Endothelial cell of umbilical vein (primary cell): ENCODE data around the gene C14orf180. TPM values are rescaled to one million over a fixed set of nuclear protein-coding genes. Genes with fewer than 3 reads are reported as not detected.

Source experiments
- BruUV-seq: library from RNA; stranded (reverse); fragments of 400-500 nt; replicated peaks from 2 replicates; lab custom pipeline; 2021; lab: Mats Ljungman, UMichigan
- CTCF ChIA-PET: fragments of 300-600, 350-600 bp; sonication (Branson Sonifier 250); formaldehyde crosslinking; loops from one replicate; lab custom pipeline; 2021; ENCODE audit warnings: antibody characterized with exemption, inconsistent platforms; lab: Charles Lee
- POLR2A ChIA-PET: fragments of 300-600, 350-600 bp; sonication (Branson Sonifier 250); formaldehyde crosslinking; loops from one replicate; lab custom pipeline; 2021; ENCODE audit warnings: antibody characterized with exemption, inconsistent platforms; lab: Charles Lee
- DNase-seq: peaks from one replicate; pipeline ENCODE4 v3.0.0-alpha.2; 2011; ENCODE audit warnings: low read depth, low spot score
- FAIRE-seq: peaks from 2 replicates; lab custom pipeline; 2011; peaks lifted over from hg19 to GRCh38; lab: Jason Lieb, UNC
- H2AFZ ChIP-seq: 2 replicates; pipeline ENCODE4 v1.6.0; 2012; ENCODE audit warnings: low read depth, low read length, control low read depth, inconsistent platforms
- H3K27ac ChIP-seq: 2 replicates; pipeline ENCODE4 v1.5.1; 2011; ENCODE audit warnings: low read depth, mild to moderate bottlenecking, control low read depth, low read length, moderate library complexity; ENCODE audit not compliant: insufficient read depth
- H3K27me3 ChIP-seq, 2 experiments: 2 replicates each; pipeline versions ENCODE4 v1.6.0 to v1.6.1; 2011; ENCODE audit warnings: low read length in 2 of 2, mixed read lengths in 1 of 2; ENCODE audit not compliant: control insufficient read depth in 2 of 2, insufficient read depth in 2 of 2
- H3K36me3 ChIP-seq, 2 experiments: 2 replicates in 1 of 2; 3 replicates in 1 of 2; pipeline ENCODE4 v1.5.1; 2011; ENCODE audit warnings: low read length in 2 of 2, mild to moderate bottlenecking in 1 of 2, moderate library complexity in 1 of 2; ENCODE audit not compliant: control insufficient read depth in 2 of 2, insufficient read depth in 2 of 2; ENCODE audit errors: extremely low read depth in 1 of 2
- H3K4me1 ChIP-seq: 3 replicates; pipeline ENCODE4 v1.5.1; 2011; ENCODE audit warnings: mild to moderate bottlenecking, low read length; ENCODE audit not compliant: control insufficient read depth, insufficient read depth; ENCODE audit errors: extremely low read depth
- H3K4me2 ChIP-seq: 2 replicates; pipeline ENCODE4 v1.6.1; 2011; ENCODE audit warnings: low read length, control low read depth, mixed read lengths; ENCODE audit not compliant: insufficient read depth
- H3K4me3 ChIP-seq, 3 experiments: fragments of 200-600 bp in 1 of 3; sonication (generic), shearing (Covaris generic) in 1 of 3; replicated peaks in 1 of 3; 2 replicates each; pipeline ENCODE4 v1.5.1; 2011 to 2016; ENCODE audit warnings: control low read depth in 3 of 3, low read length in 3 of 3, mild to moderate bottlenecking in 2 of 3, inconsistent platforms in 1 of 3, low read depth in 1 of 3, moderate library complexity in 1 of 3; ENCODE audit not compliant: insufficient read depth in 1 of 3
- H3K79me2 ChIP-seq: 2 replicates; pipeline ENCODE4 v1.6.0; 2012; ENCODE audit warnings: low read length, inconsistent platforms; ENCODE audit not compliant: control insufficient read depth, insufficient read depth
- H3K9ac ChIP-seq: replicated peaks from 2 replicates; pipeline ENCODE3; 2011; ENCODE audit warnings: low read length, control low read depth; ENCODE audit not compliant: insufficient read depth; ENCODE audit errors: extremely low read depth
- H3K9me1 ChIP-seq: replicated peaks from 3 replicates; pipeline ENCODE4 v1.6.0; 2011; ENCODE audit warnings: mild to moderate bottlenecking, low read length; ENCODE audit not compliant: control insufficient read depth, insufficient read depth; ENCODE audit errors: extremely low read depth
- H3K9me3 ChIP-seq: replicated peaks from 2 replicates; pipeline ENCODE4 v1.5.1; 2012; ENCODE audit warnings: low read length, inconsistent platforms; ENCODE audit not compliant: control insufficient read depth, insufficient read depth
- H4K20me1 ChIP-seq: replicated peaks from 2 replicates; pipeline ENCODE3; 2011; ENCODE audit warnings: mild to moderate bottlenecking, low read length; ENCODE audit not compliant: control insufficient read depth, insufficient read depth; ENCODE audit errors: extremely low read depth
- CTCF ChIP-seq, 2 donors: IDR thresholded peaks; 1 replicate in 1 of 2; 2 replicates in 1 of 2; pipeline ENCODE4 v1.5.1; 2011; ENCODE audit warnings: low read length in 2 of 2, mild to moderate bottlenecking in 2 of 2, moderate library complexity in 2 of 2, control low read depth in 1 of 2, inconsistent platforms in 1 of 2, low read depth in 1 of 2; ENCODE audit not compliant: insufficient read depth in 1 of 2; ENCODE audit errors: extremely low read depth in 1 of 2
- EZH2 ChIP-seq: IDR thresholded peaks from 2 replicates; pipeline ENCODE4 v1.6.1; 2012; ENCODE audit warnings: borderline replicate concordance, low read depth, mild to moderate bottlenecking, moderate library complexity, low read length, inconsistent platforms; ENCODE audit not compliant: severe bottlenecking
- FOS ChIP-seq: IDR thresholded peaks from 2 replicates; pipeline ENCODE4 v1.6.1; 2011; ENCODE audit warnings: mild to moderate bottlenecking, low read length, moderate library complexity, borderline replicate concordance; ENCODE audit not compliant: insufficient read depth
- GATA2 ChIP-seq: IDR thresholded peaks from 2 replicates; pipeline ENCODE4 v1.7.0; 2011; ENCODE audit warnings: low read depth, mild to moderate bottlenecking, moderate library complexity, mixed read lengths, low read length; ENCODE audit not compliant: insufficient read length, insufficient read depth
- JUN ChIP-seq: IDR thresholded peaks from 2 replicates; pipeline ENCODE4 v1.6.1; 2011; ENCODE audit warnings: borderline replicate concordance, low read depth; ENCODE audit not compliant: insufficient read length, insufficient read depth
- MAX ChIP-seq: IDR thresholded peaks from 2 replicates; pipeline ENCODE4 v1.6.1; 2011; ENCODE audit not compliant: insufficient read depth, insufficient read length
- MYC ChIP-seq: IDR thresholded peaks from one replicate; pipeline ENCODE4 v1.6.1; 2011; ENCODE audit warnings: mild to moderate bottlenecking, low read depth, low read length
- POLR2A ChIP-seq: IDR thresholded peaks from 2 replicates; pipeline ENCODE4 v1.6.1; 2012; ENCODE audit warnings: low read depth, mild to moderate bottlenecking, control low read depth, low read length
- POLR2AphosphoS5 ChIP-seq: IDR thresholded peaks from 2 replicates; pipeline ENCODE4 v1.6.1; 2012; ENCODE audit warnings: low read depth, mild to moderate bottlenecking, control low read depth, low read length, moderate library complexity; ENCODE audit not compliant: insufficient read depth
- dilution Hi-C: fragments of 300-500 bp; cut with MboI; formaldehyde crosslinking; loops from one replicate; pipeline ENCODE4 v1.15.0; 2019; ENCODE audit warnings: low sequenced_read_pairs; ENCODE audit not compliant: extremely low pct_ligation_motif_present
- intact Hi-C: fragments of 100-400 bp; cut with micrococcal nuclease; formaldehyde crosslinking; loops from one replicate; pipeline ENCODE4 v1.10.0; 2022
- polyA plus RNA-seq, 4 experiments: library from polyadenylated mRNA; depleted of rRNA in 3 of 4; stranded (reverse) in 3 of 4; unstranded in 1 of 4; fragments of >200 nt; gene quantifications; 2 replicates each; pipeline versions ENCODE4 v1.2.1 to v1.2.3, GENCODE V29; 2011 to 2012; ENCODE audit warnings: missing spikeins in 1 of 4
- total RNA-seq: library from RNA; stranded (reverse); gene quantifications from 2 replicates; pipeline ENCODE4 v1.2.3, GENCODE V29; 2021

Gene C14orf180
- total and polyA plus RNA-seq, 2 donors (not counting 3 experiments of a cell fraction or from before 2014, with no cell fraction given), result not detected

GRCh38 chr14:104564744-104565679 lies 14.6 kb upstream of the C14orf180 start:
- Histone ChIP-seq H3K9me1 (no peaks in the 10 kb centered on the region), H3K27me3 (no peaks in the 10 kb centered on the region), H2AFZ (no peak overlapping the region), H3K79me2 (no peaks in the 10 kb centered on the region), H3K9ac (no peak overlapping the region), H3K4me1 (no peaks in the 10 kb centered on the region), H3K9me3 (no peaks in the 10 kb centered on the region), H3K36me3 (no peaks in the 10 kb centered on the region), H3K27ac (no peak overlapping the region), H3K4me3 (no peak overlapping the region), H3K4me2 (no peak overlapping the region), H4K20me1 (no peaks in the 10 kb centered on the region)
- CTCF ChIA-PET, result interaction anchor here (0.6 to 5.1 kb wide), 51 partner anchors 8 to 489 kb away, joined by 3 to 132 read pairs (median 4); partner anchors contain the start of gene TMEM179
- TF ChIP-seq MAX (no peak), EZH2 (no peak), GATA2 (no peak), MYC (no peak), POLR2A (no peak), FOS (no peak), POLR2AphosphoS5 (no peak), CTCF (IDR thresholded peaks at IDR 0.05; ENCODE audit: extremely low read depth in 1 of 2, insufficient read depth in 1 of 2, low read depth in 1 of 2, low read length in 2 of 2) (no peak), JUN (no peak)
- POLR2A ChIA-PET, result no interaction called here
- no TSS peak for BruUV-seq
- intact Hi-C loops, result loop anchor here (1.0 to 2.0 kb wide), 3 partner anchors 128 to 487 kb away; no protein-coding TSS in a partner anchor
- dilution Hi-C loops, result no loop called here
- no peak for FAIRE-seq
- DNase-seq, result no peak
